ENCODE measurements around the gene E2F2. TPM values are rescaled to one million over a fixed set of nuclear protein-coding genes. Genes with fewer than 3 reads are reported as not detected.

The E2F2 gene
- total RNA-seq, 6 donors from 2014 or later, result 0.69 to 1.9 (median 1.1) TPM

GRCh38 chr1:23466423-23466989 is 64.5 kb downstream of the E2F2 start:
- ATAC-seq (ENCODE audit: low FRiP score in 2 of 2), result no peak
- Histone ChIP-seq H3K27ac (no peak overlapping the region), H3K9me3 (no peaks in the 10 kb centered on the region), H3K27me3 (no peaks in the 10 kb centered on the region), H3K36me3 (no peaks in the 10 kb centered on the region), H3K4me3 (no peak overlapping the region), H3K4me1 (peaks cover 0 to 9% (median 5%) of the 10 kb centered on the region in 4 donors)
- WGBS, 2 donors, result 91 to 97% methylated on average over 3 of the region's 3 CpGs
- no peak for TF ChIP-seq EP300 (IDR thresholded peaks at IDR 0.05)
- TF ChIP-seq CTCF (IDR thresholded peaks at IDR 0.05), result no peak
- TF ChIP-seq POLR2AphosphoS5 (IDR thresholded peaks at IDR 0.05), result no peak
- TF ChIP-seq POLR2A (IDR thresholded peaks at IDR 0.05), result no peak
- no peak for DNase-seq

GRCh38 chr1:23463286-23463685 is 67.7 kb downstream of the E2F2 start:
- Histone ChIP-seq H3K4me3 (no peak overlapping the region), H3K9me3 (no peaks in the 10 kb centered on the region), H3K4me1 (no peaks in the 10 kb centered on the region), H3K27me3 (no peaks in the 10 kb centered on the region), H3K27ac (no peak overlapping the region), H3K36me3 (no peaks in the 10 kb centered on the region)
- TF ChIP-seq POLR2AphosphoS5 (IDR thresholded peaks at IDR 0.05) (no peak), EP300 (IDR thresholded peaks at IDR 0.05) (no peak), CTCF (IDR thresholded peaks at IDR 0.05) (no peak), POLR2A (IDR thresholded peaks at IDR 0.05) (no peak)
- WGBS, 2 donors, result 87 to 91% methylated on average over 3 of the region's 3 CpGs
- DNase-seq (no peak), ATAC-seq (ENCODE audit: low FRiP score in 2 of 2) (peak in 1 of 2 donors; percentile 34)

GRCh38 chr1:23462766-23463165 is 68.3 kb downstream of the E2F2 start:
- WGBS, 2 donors, result 91 to 96% methylated on average over 2 of the region's 2 CpGs
- no peaks in the 10 kb centered on the region for H3K36me3 ChIP-seq
- H3K4me3 ChIP-seq, result no peak overlapping the region
- no peaks in the 10 kb centered on the region for H3K9me3 ChIP-seq
- TF ChIP-seq POLR2A (IDR thresholded peaks at IDR 0.05), result no peak
- TF ChIP-seq CTCF (IDR thresholded peaks at IDR 0.05), result no peak
- TF ChIP-seq POLR2AphosphoS5 (IDR thresholded peaks at IDR 0.05), result no peak
- TF ChIP-seq EP300 (IDR thresholded peaks at IDR 0.05), result no peak
- DNase-seq (no peak), ATAC-seq (ENCODE audit: low FRiP score in 2 of 2) (no peak)
- no peaks in the 10 kb centered on the region for H3K27me3 ChIP-seq
- H3K27ac ChIP-seq, result no peak overlapping the region
- no peaks in the 10 kb centered on the region for H3K4me1 ChIP-seq

- TF ChIP-seq CTCF (IDR thresholded peaks at IDR 0.05), result no peak
- no peak for TF ChIP-seq POLR2AphosphoS5 (IDR thresholded peaks at IDR 0.05)
- TF ChIP-seq POLR2A (IDR thresholded peaks at IDR 0.05), result no peak
- no peak for TF ChIP-seq EP300 (IDR thresholded peaks at IDR 0.05)
These were observed 70.0 kb downstream of the E2F2 start for GRCh38 chr1:23461050-23461449.

GRCh38 chr1:23460519-23460918 is 70.5 kb downstream of the E2F2 start:
- H3K9me3 ChIP-seq, result no peaks in the 10 kb centered on the region
- H3K4me3 ChIP-seq, result no peak overlapping the region
- no peak overlapping the region for H3K27ac ChIP-seq
- peaks cover 0 to 7% (median 4%) of the 10 kb centered on the region in 4 donors for H3K4me1 ChIP-seq
- no peaks in the 10 kb centered on the region for H3K27me3 ChIP-seq
- DNase-seq, result no peak
- H3K36me3 ChIP-seq, result no peaks in the 10 kb centered on the region
- TF ChIP-seq CTCF (IDR thresholded peaks at IDR 0.05) (no peak), POLR2A (IDR thresholded peaks at IDR 0.05) (no peak), POLR2AphosphoS5 (IDR thresholded peaks at IDR 0.05) (no peak), EP300 (IDR thresholded peaks at IDR 0.05) (no peak)
- 87 to 88% methylated on average over 4 of the region's 4 CpGs for WGBS, 2 donors
- no peak for ATAC-seq (ENCODE audit: low FRiP score in 2 of 2)

More at GRCh38 chr1:23461050-23461449, 70.0 kb downstream of the E2F2 start:
- Histone ChIP-seq H3K9me3 (no peaks in the 10 kb centered on the region), H3K36me3 (no peaks in the 10 kb centered on the region), H3K27me3 (no peaks in the 10 kb centered on the region), H3K27ac (no peak overlapping the region), H3K4me1 (peaks cover 0 to 7% (median 4%) of the 10 kb centered on the region in 4 donors), H3K4me3 (no peak overlapping the region)
- no peak for ATAC-seq (ENCODE audit: low FRiP score in 2 of 2)
- WGBS, 2 donors, result 86 to 87% methylated on average over 3 of the region's 3 CpGs
- no peak for DNase-seq
